Lower leg skin (tissue), 4 donors: Measurements from ENCODE around the gene CCDC110. TPM values are rescaled to one million over a fixed set of nuclear protein-coding genes. Genes with fewer than 3 reads are reported as not detected.
"Not testable (repeated sequence)": the region's sequence is repeated elsewhere in the genome, so short reads cannot be mapped to it uniquely, and the experiment has no call there.

Experiments
- DNase-seq, 2 donors: peaks; one replicate each; pipeline ENCODE4 v3.0.0-alpha.2; 2019; ENCODE audit warnings: low spot score in 2 of 2
- H3K4me3 ChIP-seq: fragments of 200-600 bp; sonication (generic); 2 replicates; pipeline ENCODE4 v1.5.1; 2017; ENCODE audit warnings: mild to moderate bottlenecking, low read depth; ENCODE audit not compliant: poor library complexity, severe bottlenecking
- POLR2A ChIP-seq, 2 donors: fragments of 450-650 bp; IDR thresholded peaks; one replicate each; pipeline ENCODE4 v1.6.1; 2016 to 2017; ENCODE audit warnings: antibody characterized with exemption in 2 of 2, mild to moderate bottlenecking in 1 of 2, moderate library complexity in 1 of 2
- WGBS, 2 donors: methylation state at CpG; one replicate each; pipeline ENCODE4 v1.1.5; 2018; 5-methylcytosine and 5-hydroxymethylcytosine counted together
- intact Hi-C: fragments of 100-400 bp; cut with DNase I; formaldehyde crosslinking; loops from one replicate; pipeline ENCODE4 v1.15.0; 2023; ENCODE audit warnings: low total_unique reads
- total RNA-seq, 4 donors: library from RNA; depleted of rRNA; stranded (reverse); fragments of >200 nt; gene quantifications; one replicate each; pipeline ENCODE4 v1.1.0, GENCODE V29; 2016
- TF ChIP-seq, protein P1 (sequence below), 3 donors: fragments of 450-650 bp; IDR thresholded peaks; one replicate each; pipeline ENCODE4 v1.5.1; 2016; ENCODE audit warnings: antibody characterized with exemption in 3 of 3, mild to moderate bottlenecking in 3 of 3, moderate library complexity in 2 of 3

The CCDC110 gene
- total RNA-seq, 4 donors from 2014 or later, result 0.08 to 0.75 (median 0.61) TPM; not detected in 1

DNA sequence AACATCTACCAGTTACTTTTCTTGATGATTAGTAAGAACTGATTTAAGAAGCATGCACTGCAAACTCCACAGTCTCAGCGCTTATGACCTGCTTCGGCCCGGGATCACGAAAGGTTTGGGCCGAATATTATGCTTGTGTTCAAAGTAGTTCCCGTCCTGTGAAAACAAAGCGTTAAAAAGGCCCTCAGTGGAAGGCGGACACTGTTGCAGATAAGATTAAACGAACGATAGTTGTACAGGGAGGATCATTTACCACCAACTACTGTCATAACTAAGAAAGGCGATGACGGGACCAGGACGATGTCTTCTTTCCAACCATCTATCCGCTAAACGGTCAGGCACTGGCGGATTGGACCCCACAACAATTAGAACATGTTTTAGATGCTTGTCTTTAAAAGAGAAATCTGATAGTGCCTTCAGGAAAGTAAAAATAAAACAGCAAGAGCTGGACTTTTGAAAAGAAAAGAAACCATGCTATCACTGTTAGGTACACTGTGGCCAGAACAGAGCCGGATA, 42.7 kb upstream of the CCDC110 start:
- no peak for TF ChIP-seq POLR2A (IDR thresholded peaks at IDR 0.05)
- TF ChIP-seq, protein P1, sequence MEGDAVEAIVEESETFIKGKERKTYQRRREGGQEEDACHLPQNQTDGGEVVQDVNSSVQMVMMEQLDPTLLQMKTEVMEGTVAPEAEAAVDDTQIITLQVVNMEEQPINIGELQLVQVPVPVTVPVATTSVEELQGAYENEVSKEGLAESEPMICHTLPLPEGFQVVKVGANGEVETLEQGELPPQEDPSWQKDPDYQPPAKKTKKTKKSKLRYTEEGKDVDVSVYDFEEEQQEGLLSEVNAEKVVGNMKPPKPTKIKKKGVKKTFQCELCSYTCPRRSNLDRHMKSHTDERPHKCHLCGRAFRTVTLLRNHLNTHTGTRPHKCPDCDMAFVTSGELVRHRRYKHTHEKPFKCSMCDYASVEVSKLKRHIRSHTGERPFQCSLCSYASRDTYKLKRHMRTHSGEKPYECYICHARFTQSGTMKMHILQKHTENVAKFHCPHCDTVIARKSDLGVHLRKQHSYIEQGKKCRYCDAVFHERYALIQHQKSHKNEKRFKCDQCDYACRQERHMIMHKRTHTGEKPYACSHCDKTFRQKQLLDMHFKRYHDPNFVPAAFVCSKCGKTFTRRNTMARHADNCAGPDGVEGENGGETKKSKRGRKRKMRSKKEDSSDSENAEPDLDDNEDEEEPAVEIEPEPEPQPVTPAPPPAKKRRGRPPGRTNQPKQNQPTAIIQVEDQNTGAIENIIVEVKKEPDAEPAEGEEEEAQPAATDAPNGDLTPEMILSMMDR (IDR thresholded peaks at IDR 0.05), result no peak
- intact Hi-C loops, result no loop called here
- no peak overlapping the region for H3K4me3 ChIP-seq
- WGBS, 2 donors, result 94 to 95% methylated on average over 17 of the region's 17 CpGs
- DNase-seq, result no peak

DNA sequence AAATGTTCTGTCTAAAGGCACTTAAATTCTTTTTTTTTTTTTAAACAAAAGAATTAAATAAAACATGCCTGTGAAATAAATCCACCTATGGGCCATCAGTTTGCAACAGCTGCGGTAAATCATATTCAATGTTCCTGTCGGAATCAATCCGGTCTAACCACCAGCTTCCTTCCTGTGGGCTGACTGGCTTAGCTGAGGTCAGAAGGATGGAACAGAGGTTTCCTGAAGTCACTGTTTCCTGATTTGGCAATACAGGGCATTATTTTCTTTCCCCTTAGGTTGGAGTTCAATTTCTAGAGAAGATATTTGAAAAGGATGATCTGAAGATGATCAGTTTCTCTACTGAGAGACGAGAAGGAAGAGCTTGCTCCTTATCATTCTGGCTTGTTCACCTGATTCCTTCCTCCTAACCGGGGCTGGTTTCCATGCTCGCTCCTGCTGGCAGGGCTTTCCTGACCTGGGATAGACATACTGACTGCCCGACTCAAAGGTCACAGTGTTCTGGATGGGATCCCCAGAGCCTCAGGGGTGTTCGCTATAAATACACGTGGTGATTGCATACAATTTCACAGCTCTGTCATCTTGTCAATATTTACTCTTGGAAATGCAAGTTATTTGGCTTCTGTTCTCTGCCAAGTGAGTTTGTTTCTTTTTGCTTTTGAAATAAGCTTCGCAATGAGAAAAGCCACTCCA, 42.1 kb upstream of the CCDC110 start:
- 65 to 68% methylated on average over 10 of the region's 10 CpGs for WGBS, 2 donors
- DNase-seq, result no peak
- intact Hi-C loops, result no loop called here
- TF ChIP-seq, protein P1 (IDR thresholded peaks at IDR 0.05), result no peak
- no peak for TF ChIP-seq POLR2A (IDR thresholded peaks at IDR 0.05)
- H3K4me3 ChIP-seq, result no peak overlapping the region

DNA sequence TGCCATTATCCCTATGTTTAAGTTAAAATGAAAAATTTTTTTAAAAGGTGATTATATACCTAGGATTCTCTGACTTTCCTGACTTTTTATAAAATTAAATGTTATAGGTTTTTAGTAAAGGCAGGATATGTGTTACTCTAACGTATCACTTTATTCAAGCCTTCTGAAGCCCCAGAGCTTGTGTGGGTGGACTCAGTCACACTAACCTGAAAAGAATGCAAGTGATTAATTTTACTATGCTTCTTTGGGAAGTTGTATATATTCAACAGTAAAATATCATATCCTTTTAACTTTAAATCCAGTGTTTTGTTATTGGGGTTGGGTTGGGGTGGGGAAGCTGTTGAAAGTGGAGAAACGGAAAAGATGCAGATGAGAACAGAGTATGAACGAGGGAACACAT, 41.0 kb upstream of the CCDC110 start:
- TF ChIP-seq POLR2A (IDR thresholded peaks at IDR 0.05), result no peak
- TF ChIP-seq, protein P1 (IDR thresholded peaks at IDR 0.05), result no peak
- no peak overlapping the region for H3K4me3 ChIP-seq
- WGBS, 2 donors, result 75 to 89% methylated on average over 3 of the region's 3 CpGs
- DNase-seq, result no peak
- intact Hi-C loops, result no loop called here

DNA sequence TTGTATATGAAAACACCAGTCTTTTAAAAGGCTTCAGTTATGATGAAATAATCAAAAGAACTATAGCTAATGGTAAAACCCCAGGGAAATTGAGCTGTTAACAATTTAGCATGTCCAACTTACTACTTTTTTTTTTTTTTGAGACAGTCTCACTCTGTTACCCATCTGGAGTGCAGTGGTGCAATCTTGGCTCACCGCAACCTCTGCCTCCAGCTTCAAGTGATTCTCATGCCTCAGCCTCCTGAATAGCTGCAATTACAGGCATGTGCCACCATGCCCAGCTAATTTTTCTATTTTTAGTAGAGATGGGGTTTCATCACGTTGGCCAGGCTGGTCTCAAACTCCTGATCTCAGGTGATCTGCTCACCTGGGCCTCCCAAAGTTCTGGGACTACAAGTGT, 39.7 kb upstream of the CCDC110 start:
- DNase-seq, intact Hi-C loops, H3K4me3 ChIP-seq: not testable (repeated sequence)
- WGBS, 2 donors, result 51 to 55% methylated on average over 2 of the region's 2 CpGs

DNA sequence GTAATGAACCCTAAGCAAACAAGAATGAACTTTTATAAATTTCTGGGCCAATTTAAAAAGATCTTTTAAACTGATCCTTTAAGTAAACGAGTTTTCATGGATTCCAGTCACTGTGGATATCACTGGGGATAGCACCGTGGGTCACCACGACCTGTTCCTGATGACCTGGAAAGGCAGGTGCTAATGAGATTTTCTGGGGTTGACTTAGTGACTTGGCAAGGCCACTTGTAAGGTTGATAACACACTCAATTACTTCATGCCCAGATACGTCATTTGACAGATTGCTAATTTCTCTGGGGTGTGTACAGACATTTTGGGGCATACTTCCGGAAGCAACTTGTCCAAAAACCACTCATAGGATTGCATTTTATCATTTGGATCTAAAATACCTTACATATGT, 39.3 kb upstream of the CCDC110 start:
- no peak for DNase-seq
- no peak for TF ChIP-seq POLR2A (IDR thresholded peaks at IDR 0.05)
- TF ChIP-seq, protein P1 (IDR thresholded peaks at IDR 0.05), result no peak
- 83 to 88% methylated on average over 5 of the region's 5 CpGs for WGBS, 2 donors
- no peak overlapping the region for H3K4me3 ChIP-seq
- intact Hi-C loops, result no loop called here

DNA sequence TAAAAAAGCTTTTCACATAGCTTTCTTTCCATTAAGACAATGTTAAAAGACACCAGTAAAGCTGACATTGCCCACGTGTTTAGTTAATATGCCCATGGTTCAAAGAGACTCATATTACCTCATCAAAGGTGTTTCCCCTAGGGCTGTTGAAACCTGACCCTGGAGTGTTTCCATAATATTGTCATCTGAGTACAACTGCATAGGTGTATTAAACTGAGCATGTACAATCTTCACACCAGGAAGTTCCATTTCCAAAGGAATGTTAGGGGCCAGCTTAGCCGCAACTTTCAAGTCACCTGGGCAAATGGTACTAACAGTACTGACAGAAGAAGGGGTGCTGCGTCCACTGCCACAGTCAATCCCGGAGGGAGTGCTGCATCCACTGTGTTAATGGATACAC, 36.6 kb upstream of the CCDC110 start:
- 40 to 44% methylated on average over 4 of the region's 4 CpGs for WGBS, 2 donors
- intact Hi-C loops, result no loop called here
- H3K4me3 ChIP-seq, result no peak overlapping the region
- TF ChIP-seq POLR2A (IDR thresholded peaks at IDR 0.05), result no peak
- TF ChIP-seq, protein P1 (IDR thresholded peaks at IDR 0.05), result no peak
- no peak for DNase-seq
